HCT116 (cell line): ENCODE measurements around the gene VRK1. TPM values are rescaled to one million over a fixed set of nuclear protein-coding genes. Genes with fewer than 3 reads are reported as not detected.

ENCODE experiments used
- ATAC-seq: fragments of 200-7000 bp; cut with Tn5 transposase; 2 replicates; pipeline ENCODE4 v1.9.1; 2020; ENCODE audit warnings: mild to moderate bottlenecking, moderate library complexity
- BruUV-seq: library from RNA; stranded (reverse); fragments of 400-500 nt; replicated peaks from 2 replicates; lab custom pipeline; 2021; lab: Mats Ljungman, UMichigan
- CTCF ChIA-PET: fragments of 300-600 bp; sonication (Branson Sonifier 250); formaldehyde crosslinking; loops from one replicate; lab custom pipeline; 2021; ENCODE audit warnings: antibody characterized with exemption; lab: Charles Lee
- POLR2A ChIA-PET: fragments of 300-600, 350-600 bp; sonication (Branson Sonifier 250); formaldehyde crosslinking; loops from one replicate; lab custom pipeline; 2021; ENCODE audit warnings: antibody characterized with exemption; lab: Charles Lee
- RAD21 ChIA-PET, 2 experiments: fragments of 300-600 bp; sonication (Branson Sonifier 250); formaldehyde crosslinking; loops; one replicate each; lab custom pipeline; 2023; ENCODE audit warnings: low total read pairs in 2 of 2; ENCODE audit not compliant: uncharacterized antibody in 2 of 2, unreplicated experiment in 2 of 2, low non-redundant PET in 1 of 2; lab: Charles Lee
- DNase-seq: peaks from one replicate; pipeline ENCODE4 v3.0.0-alpha.2; 2010; ENCODE audit warnings: low read depth, low spot score
- H2AFZ ChIP-seq: fragments of 200-600 bp; shearing (Covaris generic), sonication (generic); 2 replicates; pipeline ENCODE4 v1.6.1; 2017; ENCODE audit warnings: low read depth, mixed run types, mixed read lengths, antibody characterized with exemption, low read length; ENCODE audit not compliant: poor library complexity, severe bottlenecking
- H3K27ac ChIP-seq: 2 replicates; pipeline ENCODE4 v1.5.1; 2012; ENCODE audit warnings: low read depth, low read length
- H3K27me3 ChIP-seq: fragments of 200-600 bp; sonication (generic); 2 replicates; pipeline ENCODE4 v1.6.1; 2016; ENCODE audit warnings: mixed run types, low read length, mixed read lengths; ENCODE audit not compliant: insufficient read depth
- H3K36me3 ChIP-seq, 2 experiments: fragments of 200-500 bp in 1 of 2; fragments of 200-600 bp in 1 of 2; sonication (Bioruptor generic) in 1 of 2; sonication (generic) in 1 of 2; 2 replicates each; pipeline versions ENCODE4 v1.5.1 to v1.6.1; 2014 to 2016; ENCODE audit warnings: low read length in 2 of 2, inconsistent platforms in 1 of 2, mixed read lengths in 1 of 2, mixed run types in 1 of 2; ENCODE audit not compliant: insufficient read depth in 2 of 2, control insufficient read depth in 1 of 2
- H3K4me1 ChIP-seq, 2 experiments: fragments of 200-600 bp in 1 of 2; sonication (generic) in 1 of 2; 2 replicates each; pipeline versions ENCODE4 v1.5.1 to v1.6.1; 2012 to 2017; ENCODE audit warnings: low read length in 2 of 2, inconsistent platforms in 1 of 2, mild to moderate bottlenecking in 1 of 2, mixed read lengths in 1 of 2, mixed run types in 1 of 2, moderate library complexity in 1 of 2; ENCODE audit not compliant: insufficient read depth in 2 of 2, control insufficient read depth in 1 of 2
- H3K4me2 ChIP-seq: fragments of 200-600 bp; sonication (generic); 2 replicates; pipeline ENCODE4 v1.6.1; 2017; ENCODE audit warnings: mixed run types, low read length, mixed read lengths
- H3K4me3 ChIP-seq, 2 experiments: fragments of 200-600 bp in 1 of 2; sonication (generic) in 1 of 2; replicated peaks in 1 of 2; 2 replicates each; pipeline ENCODE4 v1.5.1; 2011 to 2016; ENCODE audit warnings: low read length in 2 of 2, control low read depth in 1 of 2, low read depth in 1 of 2, mild to moderate bottlenecking in 1 of 2, mixed read lengths in 1 of 2, mixed run types in 1 of 2
- H3K79me2 ChIP-seq: fragments of 200-600 bp; sonication (generic); 2 replicates; pipeline ENCODE4 v1.6.1; 2017; ENCODE audit warnings: mild to moderate bottlenecking, mixed run types, low read length, moderate library complexity, mixed read lengths; ENCODE audit not compliant: insufficient read depth
- H3K9ac ChIP-seq: fragments of 200-600 bp; sonication (generic); 2 replicates; pipeline ENCODE4 v1.6.1; 2016; ENCODE audit warnings: low read length, mixed read lengths
- H3K9me2 ChIP-seq: fragments of 200-600 bp; sonication (generic), shearing (Covaris generic); 2 replicates; pipeline ENCODE4 v1.6.1; 2017; ENCODE audit warnings: mixed run types, mild to moderate bottlenecking, moderate library complexity; ENCODE audit not compliant: insufficient read depth
- H3K9me3 ChIP-seq, 2 experiments: fragments of 200-500 bp in 1 of 2; fragments of 200-600 bp in 1 of 2; sonication (Bioruptor generic) in 1 of 2; sonication (generic) in 1 of 2; 2 replicates each; pipeline ENCODE4 v1.6.1; 2014 to 2017; ENCODE audit warnings: low read length in 2 of 2, mixed read lengths in 2 of 2, inconsistent platforms in 1 of 2, low read depth in 1 of 2, mild to moderate bottlenecking in 1 of 2, mixed run types in 1 of 2, moderate library complexity in 1 of 2; ENCODE audit not compliant: control insufficient read depth in 1 of 2, insufficient read depth in 1 of 2
- H4K20me1 ChIP-seq: fragments of 200-600 bp; sonication (generic), shearing (Covaris generic); 2 replicates; pipeline ENCODE4 v1.6.1; 2017; ENCODE audit warnings: mixed run types, mild to moderate bottlenecking, moderate library complexity; ENCODE audit not compliant: insufficient read depth
- CBX3 ChIP-seq: IDR thresholded peaks from 2 replicates; pipeline ENCODE4 v1.6.1; 2012; ENCODE audit warnings: low read depth
- CEBPB ChIP-seq: IDR thresholded peaks from 2 replicates; pipeline ENCODE4 v1.6.1; 2012; ENCODE audit warnings: low read depth
- CTCF ChIP-seq, 3 experiments: fragments of 200-600 bp in 1 of 3; sonication (generic) in 1 of 3; IDR thresholded peaks in 2 of 3; conservative IDR thresholded peaks in 1 of 3; 2 replicates each; pipeline ENCODE4 v1.5.1; 2012 to 2017; ENCODE audit warnings: low read depth in 2 of 3, low read length in 2 of 3, antibody characterized with exemption in 1 of 3, borderline replicate concordance in 1 of 3, control low read depth in 1 of 3, mild to moderate bottlenecking in 1 of 3, mixed read lengths in 1 of 3, mixed run types in 1 of 3, moderate library complexity in 1 of 3; ENCODE audit not compliant: insufficient read depth in 1 of 3
- EGR1 ChIP-seq: IDR thresholded peaks from 2 replicates; pipeline ENCODE4 v1.6.1; 2012; ENCODE audit warnings: low read depth
- ELF1 ChIP-seq: IDR thresholded peaks from 2 replicates; pipeline ENCODE4 v1.6.1; 2012; ENCODE audit warnings: low read depth, borderline replicate concordance
- EZH2 ChIP-seq: fragments of 200-600 bp; sonication (generic); IDR thresholded peaks from 2 replicates; pipeline ENCODE4 v1.6.1; 2017; ENCODE audit warnings: antibody characterized with exemption, mixed run types
- FOSL1 ChIP-seq: IDR thresholded peaks from 2 replicates; pipeline ENCODE4 v1.6.1; 2012; ENCODE audit warnings: low read depth
- JUND ChIP-seq: IDR thresholded peaks from 2 replicates; pipeline ENCODE4 v1.6.1; 2012
- MAX ChIP-seq: IDR thresholded peaks from 2 replicates; pipeline ENCODE4 v1.6.1; 2012
- POLR2AphosphoS5 ChIP-seq: IDR thresholded peaks from 2 replicates; pipeline ENCODE4 v1.6.1; 2011; ENCODE audit warnings: mild to moderate bottlenecking, low read depth, low read length, moderate library complexity
- REST ChIP-seq: IDR thresholded peaks from 2 replicates; pipeline ENCODE4 v1.6.1; 2012; ENCODE audit warnings: low read depth
- SIN3A ChIP-seq: IDR thresholded peaks from 2 replicates; pipeline ENCODE4 v1.6.1; 2012; ENCODE audit warnings: low read depth
- SP1 ChIP-seq: IDR thresholded peaks from 2 replicates; pipeline ENCODE4 v1.6.1; 2012; ENCODE audit warnings: low read depth
- SRF ChIP-seq: IDR thresholded peaks from 2 replicates; pipeline ENCODE4 v1.6.1; 2012; ENCODE audit warnings: low read depth
- TCF7L2 ChIP-seq: IDR thresholded peaks from 2 replicates; pipeline ENCODE4 v1.7.0; 2011; ENCODE audit warnings: borderline replicate concordance, inconsistent platforms; ENCODE audit not compliant: insufficient read depth, insufficient read length; ENCODE audit errors: extremely low read depth
- YY1 ChIP-seq: IDR thresholded peaks from 2 replicates; pipeline ENCODE4 v1.6.1; 2011; ENCODE audit warnings: low read length, low read depth, moderate library complexity, mild to moderate bottlenecking; ENCODE audit not compliant: insufficient replicate concordance; ENCODE audit errors: extremely low read depth
- ZFX ChIP-seq: fragments of 450-650 bp; IDR thresholded peaks from 2 replicates; pipeline ENCODE4 v1.6.1; 2017
- ZNF274 ChIP-seq: fragments of 200-500 bp; sonication (Bioruptor generic); IDR thresholded peaks from 2 replicates; pipeline ENCODE4 v1.6.1; 2014; ENCODE audit warnings: mild to moderate bottlenecking, low read depth, low read length, inconsistent platforms
- intact Hi-C: fragments of 100-400 bp; cut with micrococcal nuclease; formaldehyde crosslinking; loops from 2 replicates; pipeline ENCODE4 v1.10.0; 2022
- total RNA-seq: library from RNA; stranded (reverse); gene quantifications from one replicate; pipeline ENCODE4 v1.2.1, GENCODE V29; 2021; ENCODE audit not compliant: unreplicated experiment

VRK1 gene
- total RNA-seq, 1 experiment from 2014 or later = 51.4 TPM

- ATAC-seq (no peak), DNase-seq (no peak)
- no peaks in the 10 kb centered on the region for H3K9me3 ChIP-seq
- no peaks in the 10 kb centered on the region; the same call in 1 of the 2 replicates for H4K20me1 ChIP-seq
- TF ChIP-seq CTCF (IDR thresholded peaks at IDR 0.05 in 2 of 3, conservative IDR thresholded peaks at IDR 0.05 in 1 of 3; ENCODE audit: borderline replicate concordance in 1 of 3, insufficient read depth in 1 of 3, low read depth in 2 of 3, low read length in 2 of 3) (no peak), ELF1 (no peak), ZFX (no peak), MAX (no peak), FOSL1 (no peak), REST (no peak), YY1 (no peak), SRF (no peak), CEBPB (no peak), POLR2AphosphoS5 (no peak), SIN3A (no peak), EGR1 (no peak), TCF7L2 (no peak), EZH2 (no peak), ZNF274 (no peak), SP1 (no peak), CBX3 (no peak), JUND (no peak)
- ChIA-PET POLR2A (no interaction called here), CTCF (no interaction called here), RAD21 (no interaction called here)
- intact Hi-C loops = no loop called here
- no TSS peak for BruUV-seq
- no peaks in the 10 kb centered on the region for H3K9me2 ChIP-seq
- H3K36me3 ChIP-seq = no peaks in the 10 kb centered on the region
- H3K9ac ChIP-seq = no peak overlapping the region
- no peak overlapping the region for H3K4me3 ChIP-seq
- no peaks in the 10 kb centered on the region; the same call in 1 of the 2 replicates for H3K79me2 ChIP-seq
- H3K4me1 ChIP-seq = no peaks in the 10 kb centered on the region
- H3K27me3 ChIP-seq = no peaks in the 10 kb centered on the region
- H3K4me2 ChIP-seq = no peak overlapping the region
- H2AFZ ChIP-seq = no peak overlapping the region
- no peak overlapping the region for H3K27ac ChIP-seq
These were observed 91.9 kb downstream of the VRK1 start for GRCh38 chr14:96889091-96889490.
